ENCODE results near the gene WDR49. TPM values are rescaled to one million over a fixed set of nuclear protein-coding genes. Genes with fewer than 3 reads are reported as not detected.

Gene WDR49
- total RNA-seq, result 0.07 and 0.34 TPM in 2 replicates

DNA sequence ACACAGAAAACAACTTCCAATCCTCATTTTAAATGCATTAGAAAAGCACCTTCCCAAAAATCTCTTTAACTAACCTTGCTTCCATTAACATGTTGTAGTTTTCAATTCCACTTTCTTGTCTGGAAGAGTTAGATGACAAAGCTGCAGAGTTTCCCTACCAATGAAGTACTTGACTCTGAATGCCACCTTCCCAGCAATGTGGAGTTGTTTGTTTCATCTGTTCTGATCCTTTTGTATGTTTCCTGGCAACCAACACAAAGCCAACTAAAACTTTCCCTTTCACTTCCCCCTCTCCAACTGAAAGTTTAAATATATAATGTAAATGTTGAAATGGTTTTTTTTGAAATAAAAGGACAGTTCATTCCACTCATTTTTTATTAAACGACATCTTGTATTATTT is at the start of gene WDR49:
Gene WDR49, minus strand, starts transcription at position 183 of the 400 bp plus-strand sequence. CDS start 517 bp downstream, outside the sequence.

DNA sequence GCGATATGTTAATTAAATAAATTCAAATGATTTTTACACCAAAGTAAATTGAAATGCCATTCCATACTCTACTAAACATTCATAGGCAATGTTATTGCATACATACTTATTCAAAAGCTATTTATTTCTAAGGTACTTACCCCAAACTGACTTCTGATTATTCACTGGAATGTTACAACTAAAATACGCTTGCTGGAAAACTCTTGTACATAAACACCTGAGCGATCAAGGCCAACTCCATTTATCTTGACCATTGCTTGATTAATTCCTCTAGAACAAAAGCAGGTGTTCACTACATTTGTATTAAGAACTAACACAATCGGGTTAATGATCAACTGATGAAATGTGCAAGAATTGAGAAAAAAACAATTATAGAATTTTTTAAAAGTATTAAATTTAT is 179.9 kb downstream of the WDR49 start, which contains the start of gene SERPINI2:
Gene SERPINI2, minus strand, starts transcription at position 180 of the 400 bp plus-strand sequence. CDS start 2,208 bp downstream, outside the sequence.

Other genes starting within 250 kb of the WDR49 start
- gene SERPINI2, start 179.9 kb downstream of the WDR49 start, total RNA-seq, result not detected in 2 replicates
- gene PDCD10, start 81.0 kb upstream of the WDR49 start, total RNA-seq, result 110 and 122 TPM in 2 replicates
- gene SERPINI1, start 81.8 kb upstream of the WDR49 start, total RNA-seq, result 2.3 and 2.7 TPM in 2 replicates